ENCODE measurements around the gene IGSF22.
A peak's percentile ranks its signal among the peaks of the same experiment; 100 is the strongest.
"Not testable (repeated sequence)": the region's sequence is repeated elsewhere in the genome, so short reads cannot be mapped to it uniquely, and the experiment has no call there.

Gene IGSF22

DNA sequence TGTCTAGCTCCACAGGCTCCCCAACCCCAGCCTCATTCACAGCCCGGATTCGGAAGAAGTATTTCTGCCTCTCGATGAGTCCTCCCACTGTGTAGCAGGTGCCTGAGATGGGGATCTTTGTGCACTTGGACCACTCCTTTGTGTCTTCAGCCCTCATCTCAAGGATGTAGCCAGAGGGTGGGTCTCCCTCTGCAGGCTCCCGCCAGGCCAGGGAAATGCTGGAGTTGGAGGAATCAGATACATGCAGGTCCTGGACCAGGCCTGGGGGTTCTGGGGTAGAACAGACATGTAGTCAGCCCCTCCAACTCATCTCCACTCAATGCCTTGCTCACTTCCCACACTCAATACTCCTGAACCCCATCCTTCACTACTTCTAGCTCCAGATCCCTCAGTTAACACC lies 16.6 kb downstream of the IGSF22 start:
- DNase-seq: no peak

DNA sequence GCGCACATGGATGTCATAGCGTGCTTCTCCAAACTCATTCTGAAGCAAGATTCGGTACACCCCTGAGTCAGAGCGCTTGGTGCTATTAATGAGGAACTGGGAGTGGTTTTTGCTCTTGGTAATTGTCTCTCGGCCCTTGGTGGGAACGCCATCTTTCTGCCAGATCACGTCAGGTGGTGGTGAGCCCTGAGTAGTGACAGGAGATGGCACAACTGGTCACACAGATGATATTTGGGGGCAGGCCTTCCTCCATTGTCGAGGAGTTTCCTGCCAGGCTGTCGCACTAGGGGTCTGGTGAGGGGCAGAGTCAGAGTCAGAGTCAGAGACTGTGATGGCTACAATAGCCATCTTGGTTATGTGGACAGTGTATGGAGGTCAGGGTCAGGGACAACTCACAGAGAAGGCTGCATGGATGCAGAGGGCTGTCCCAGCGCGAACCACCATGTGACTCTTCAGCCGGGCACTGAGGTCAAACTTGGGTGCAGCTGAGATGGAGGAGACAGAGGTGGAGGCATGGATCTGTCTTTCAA lies 18.1 kb downstream of the IGSF22 start:
- no peak for DNase-seq

DNA sequence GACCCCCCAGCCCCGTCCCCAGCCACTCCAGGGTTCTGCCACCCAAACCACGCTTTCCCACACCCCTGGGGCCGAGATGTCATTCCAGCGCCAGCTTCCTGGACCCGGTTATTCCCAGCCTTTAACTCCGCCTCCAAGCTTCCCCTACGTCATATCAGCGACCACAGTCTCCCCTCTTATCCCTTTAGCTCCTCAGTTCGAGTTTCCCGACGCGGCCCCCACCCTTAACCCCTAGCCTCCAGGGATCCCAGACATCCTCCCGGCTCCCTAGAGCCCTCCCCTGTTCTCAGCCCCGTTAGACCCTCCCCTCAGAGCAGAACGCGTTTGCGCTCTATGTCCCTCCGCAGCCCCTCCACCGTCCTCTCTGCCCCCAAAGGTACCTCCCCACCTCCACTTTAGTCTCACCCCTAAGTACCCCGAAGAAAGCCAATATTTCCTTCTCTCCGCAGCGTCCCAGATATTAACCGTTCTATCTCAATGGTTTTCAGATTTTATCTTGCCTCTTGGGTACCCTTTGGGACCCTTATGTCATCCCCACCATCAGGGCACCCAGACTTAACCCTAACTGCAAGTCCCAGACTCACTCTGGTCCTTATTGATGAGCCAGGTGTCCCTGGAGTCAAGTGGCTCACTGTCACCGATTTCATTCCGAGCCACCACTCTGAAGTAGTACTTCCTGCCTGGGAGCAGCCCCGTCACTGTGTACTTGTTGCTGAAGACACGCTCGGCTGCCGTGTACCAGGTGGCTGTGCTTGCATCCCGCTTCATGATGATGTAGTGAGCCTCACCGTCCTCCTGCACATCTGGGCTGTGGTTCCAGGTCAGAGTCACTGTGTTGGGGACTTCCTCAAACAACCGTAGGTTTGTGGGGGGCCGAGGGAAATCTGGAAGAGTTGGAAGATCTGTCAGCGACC lies 19.4 kb downstream of the IGSF22 start:
- DNase-seq: no peak

DNA sequence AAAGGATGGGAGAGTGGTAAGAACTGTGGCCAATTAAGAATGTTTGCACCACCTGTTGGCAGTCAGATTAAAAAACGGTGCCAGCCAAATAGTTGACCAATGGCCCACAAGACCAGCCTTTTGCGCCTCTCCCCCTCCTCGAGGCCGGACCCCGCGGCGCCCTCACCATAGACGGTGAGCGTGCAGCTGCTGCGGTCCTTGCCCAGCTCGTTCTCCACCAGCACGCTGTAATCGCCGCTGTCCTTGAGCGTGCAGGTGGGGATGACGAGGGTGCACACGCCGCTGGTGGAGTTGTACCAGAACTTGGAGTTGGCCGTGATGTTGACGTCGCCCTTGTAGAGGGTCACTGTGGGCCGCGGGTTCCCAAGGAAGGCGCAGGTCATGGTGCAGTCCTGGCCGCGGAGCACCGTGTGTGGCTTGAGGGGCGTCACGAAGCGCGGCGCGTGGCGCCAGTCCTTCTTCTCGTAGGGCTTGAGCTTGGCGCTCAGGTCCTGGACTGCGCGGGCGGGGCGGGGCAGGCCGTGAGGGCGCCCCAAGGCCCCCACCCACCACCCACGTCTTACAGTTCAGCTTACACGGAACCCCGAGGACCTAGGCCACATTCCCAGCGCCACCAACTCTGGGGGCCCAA lies 20.2 kb downstream of the IGSF22 start:
- DNase-seq: peak; percentile 48

DNA sequence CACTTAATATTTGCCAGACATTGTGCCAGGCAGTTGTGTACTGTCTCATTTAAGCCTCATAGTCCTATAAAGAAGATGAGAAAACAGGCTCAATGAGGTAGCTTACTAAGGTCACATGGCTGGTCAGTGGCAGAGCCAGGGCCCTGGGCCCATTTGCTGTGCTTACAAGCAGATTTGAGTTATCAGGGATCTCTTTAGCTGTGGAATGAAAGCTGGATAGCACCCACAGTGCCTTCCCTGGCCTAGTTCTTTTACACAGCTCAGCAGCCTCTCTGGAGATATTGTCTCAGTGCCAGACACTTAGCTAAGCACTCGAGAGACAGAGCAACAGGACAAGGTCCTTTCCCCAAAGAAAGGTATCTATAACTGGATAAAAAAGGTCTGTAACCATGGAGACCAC lies 21.3 kb downstream of the IGSF22 start:
- no peak for DNase-seq

DNA sequence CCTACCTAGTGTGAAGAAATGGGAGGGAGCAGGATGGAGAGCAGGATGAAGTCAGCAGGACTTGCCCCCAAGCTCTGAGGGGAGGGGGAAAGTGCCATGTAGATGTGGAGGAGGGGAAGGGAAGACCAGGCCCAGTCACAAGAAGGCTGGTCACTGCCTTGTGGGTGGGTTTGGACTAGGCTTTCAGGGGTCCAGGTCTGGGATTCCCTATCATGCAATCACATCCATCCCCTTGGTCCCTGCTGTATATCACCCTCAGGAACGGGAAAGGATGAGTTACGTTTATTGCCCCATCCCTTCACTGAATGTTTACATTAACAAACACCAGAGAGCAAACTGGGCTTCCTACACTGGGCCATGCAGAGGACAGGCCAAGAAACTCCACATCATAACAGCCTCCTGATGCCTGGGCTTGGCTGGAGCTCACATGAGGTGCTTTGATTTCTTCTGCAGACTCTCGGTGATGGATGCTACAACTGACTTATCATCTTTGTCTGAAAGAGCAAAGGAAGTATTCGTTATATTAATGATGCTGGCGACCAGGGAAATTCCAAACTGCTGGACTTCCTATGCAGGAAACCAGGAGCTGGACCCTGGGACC lies 21.8 kb downstream of the IGSF22 start:
- no peak for DNase-seq

DNA sequence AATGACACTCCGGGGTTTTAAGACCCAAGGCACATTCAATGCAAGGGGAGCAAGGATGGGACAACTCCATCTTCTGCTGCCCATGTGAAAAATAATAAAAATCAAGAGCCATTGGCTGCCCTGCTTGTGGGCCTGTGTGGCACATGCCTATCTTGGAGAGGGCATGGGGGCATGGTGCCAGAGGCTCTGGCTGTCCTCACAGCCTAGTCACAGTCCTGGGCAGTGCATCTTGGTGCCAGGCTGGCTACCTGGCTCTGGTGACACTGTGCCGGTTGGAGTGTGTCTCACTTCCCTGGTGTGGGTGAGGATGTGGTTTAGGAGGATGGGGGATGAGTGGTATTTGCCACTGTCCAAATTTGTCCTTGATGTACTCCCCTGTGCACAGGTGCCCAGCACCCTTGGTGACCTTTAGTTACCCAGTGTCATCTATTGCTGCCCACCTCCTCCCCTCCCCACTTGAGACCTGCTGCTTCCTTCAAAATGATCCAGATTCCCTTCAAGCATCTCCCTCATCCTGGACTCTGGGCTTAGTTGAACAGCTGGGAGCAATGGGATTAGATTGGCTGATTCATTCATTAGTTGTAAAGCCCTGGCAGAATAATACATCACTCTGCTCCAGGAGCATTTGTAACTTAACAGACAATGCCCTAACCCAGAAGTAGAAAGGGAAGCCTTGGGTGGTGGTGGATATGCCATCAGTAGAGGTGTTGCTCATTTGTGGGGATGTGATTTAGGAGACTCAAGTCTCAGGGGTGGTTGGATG lies 22.8 kb downstream of the IGSF22 start:
- no peak for DNase-seq

DNA sequence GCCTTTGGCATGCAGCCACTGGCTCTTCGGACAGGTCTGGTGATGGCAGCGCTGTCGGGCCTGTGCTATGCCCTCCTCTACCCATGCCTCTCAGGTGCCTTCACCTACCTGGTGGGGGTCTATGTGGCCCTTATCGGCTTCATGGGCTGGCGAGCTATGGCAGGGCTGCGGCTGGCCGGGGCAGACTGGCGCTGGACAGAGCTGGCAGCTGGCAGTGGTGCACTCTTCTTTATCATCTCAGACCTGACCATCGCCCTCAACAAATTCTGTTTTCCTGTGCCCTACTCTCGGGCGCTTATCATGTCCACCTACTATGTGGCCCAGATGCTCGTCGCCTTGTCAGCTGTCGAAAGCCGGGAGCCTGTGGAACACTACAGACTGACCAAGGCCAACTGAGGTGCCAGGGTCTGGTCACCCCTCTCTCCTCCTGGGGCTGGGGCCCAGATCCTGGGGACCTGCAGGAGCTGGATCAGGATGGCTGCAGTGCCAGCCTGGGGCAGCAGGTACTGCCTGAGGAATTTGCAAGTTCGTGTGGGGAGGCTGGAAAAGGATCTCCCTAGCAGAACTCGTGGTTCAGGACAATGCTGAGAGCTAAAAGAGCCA lies 24.3 kb downstream of the IGSF22 start:
- no peak for DNase-seq

DNA sequence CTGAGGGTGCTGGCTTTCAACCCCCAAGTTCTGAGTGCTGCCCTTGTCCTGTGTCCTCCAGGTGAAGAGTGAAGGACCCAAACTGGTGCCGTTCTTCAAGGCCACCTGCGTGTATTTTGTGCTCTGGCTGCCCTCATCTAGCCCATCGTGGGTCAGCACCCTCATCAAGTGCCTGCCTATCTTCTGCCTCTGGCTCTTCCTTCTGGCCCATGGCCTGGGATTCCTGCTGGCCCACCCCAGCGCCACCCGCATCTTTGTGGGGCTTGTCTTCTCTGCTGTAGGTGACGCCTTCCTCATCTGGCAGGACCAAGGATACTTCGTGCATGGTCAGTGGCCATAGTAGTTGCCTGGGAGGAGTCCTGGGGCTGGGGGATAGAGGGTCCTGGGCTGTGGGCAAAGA lies 25.1 kb downstream of the IGSF22 start:
- DNase-seq: no peak

DNA sequence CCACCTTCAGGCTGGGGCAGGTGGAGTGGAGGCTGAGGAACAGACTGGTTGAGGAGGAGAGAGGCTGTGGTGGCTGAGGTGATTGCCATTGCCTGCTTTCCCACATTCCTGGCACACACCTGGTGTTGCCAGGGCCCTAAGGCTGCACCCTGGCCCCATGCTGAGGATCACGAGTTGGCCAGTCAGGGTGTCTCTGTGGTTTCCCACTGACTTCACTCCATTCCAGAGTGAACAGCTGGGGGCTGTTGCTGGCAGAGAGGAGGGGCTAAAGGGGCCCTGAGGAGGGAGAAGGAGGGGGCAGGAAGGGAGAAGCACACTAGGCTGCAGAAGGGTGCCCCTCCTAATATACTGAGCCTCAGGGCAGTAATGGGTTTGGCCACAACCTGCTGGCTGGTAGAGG lies 25.6 kb downstream of the IGSF22 start:
- DNase-seq: no peak

DNA sequence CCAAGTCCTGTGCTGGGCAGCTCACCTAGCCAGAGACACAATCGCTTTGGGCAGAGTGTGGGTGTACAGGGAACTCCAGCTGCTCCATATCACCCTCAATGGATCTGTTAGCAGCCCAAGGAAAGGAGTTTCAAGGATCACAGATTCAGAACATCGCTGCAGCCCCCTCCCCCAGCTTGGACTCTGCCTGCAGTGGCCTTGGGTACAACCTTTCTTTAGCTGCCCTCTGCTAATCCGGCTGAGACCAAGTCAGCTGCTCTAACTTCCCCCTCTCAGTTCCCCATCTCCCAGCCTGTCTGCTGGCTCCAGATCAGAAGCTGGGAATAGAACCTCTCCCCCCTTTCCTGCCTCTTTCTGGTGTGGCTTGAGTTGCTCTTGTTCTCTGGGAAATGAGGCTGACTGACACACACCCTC lies 26.1 kb downstream of the IGSF22 start:
- DNase-seq: no peak

DNA sequence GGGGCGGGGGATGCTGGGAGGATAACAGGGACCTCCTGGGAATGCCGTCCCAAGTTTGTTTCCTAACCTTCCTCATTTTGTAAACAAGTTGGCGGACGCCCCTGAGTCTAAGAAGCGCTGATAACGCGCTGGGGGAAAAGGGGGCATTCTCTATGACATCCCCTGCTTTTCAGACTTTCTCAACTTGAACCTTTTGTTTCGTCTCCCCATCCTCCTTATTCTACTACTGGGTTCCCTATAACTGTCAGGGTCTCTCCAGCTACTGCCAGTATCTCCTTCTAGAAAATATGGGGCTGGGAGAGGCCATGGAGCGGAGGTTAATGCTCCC lies 26.8 kb downstream of the IGSF22 start:
- no peak for DNase-seq

DNA sequence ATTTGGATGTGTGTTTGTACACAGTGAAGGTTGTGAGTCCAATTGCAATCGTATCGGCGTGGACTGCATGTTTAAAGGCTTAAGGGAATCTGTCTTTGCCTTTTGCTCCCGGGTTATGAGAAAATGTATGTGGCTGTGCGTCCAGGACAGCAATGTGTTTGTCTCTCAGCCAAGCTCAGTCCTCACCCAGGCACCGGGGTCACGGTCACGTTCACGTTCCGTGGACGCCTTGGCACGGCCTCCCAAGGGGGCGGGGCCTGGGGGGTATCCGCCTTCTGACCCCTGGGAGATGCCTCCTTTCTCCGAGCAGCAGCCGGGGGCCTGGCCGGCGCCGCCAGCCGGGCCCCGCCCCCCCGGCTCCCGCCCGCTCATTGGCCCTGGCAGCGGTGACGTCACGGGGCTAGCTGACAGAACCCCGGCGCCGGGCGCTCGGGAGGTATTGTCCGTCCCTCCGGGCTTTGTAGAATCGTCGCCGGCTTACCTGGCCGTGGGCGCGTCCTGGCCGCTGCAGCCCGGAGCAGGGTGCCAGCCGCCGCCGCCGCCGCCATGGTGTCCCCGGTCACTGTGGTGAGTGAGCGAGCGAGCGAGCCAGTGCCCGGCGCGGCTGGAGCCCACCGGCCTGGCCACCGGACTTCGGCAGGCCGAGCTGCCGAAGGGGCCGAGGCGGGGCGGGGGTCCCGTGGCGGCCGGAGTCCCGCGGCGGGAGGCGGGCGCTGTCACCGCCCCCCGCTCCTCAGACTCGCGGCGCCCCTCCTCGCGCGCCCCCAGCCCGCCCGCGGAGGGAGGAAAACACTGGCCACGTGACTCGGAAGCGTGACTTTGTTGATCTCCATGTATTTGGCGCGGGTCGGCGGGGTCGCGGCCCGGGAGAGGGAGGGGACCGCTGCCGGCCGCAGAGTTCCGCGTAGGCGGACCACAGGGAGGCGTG lies 27.4 kb downstream of the IGSF22 start, which contains the start of gene TMEM86A:
Gene TMEM86A, plus strand, starts transcription at position 439 of the 928 bp plus-strand sequence. Its CDS starts 108 bp downstream, at position 547.
- DNase-seq: peak; percentile 97

DNA sequence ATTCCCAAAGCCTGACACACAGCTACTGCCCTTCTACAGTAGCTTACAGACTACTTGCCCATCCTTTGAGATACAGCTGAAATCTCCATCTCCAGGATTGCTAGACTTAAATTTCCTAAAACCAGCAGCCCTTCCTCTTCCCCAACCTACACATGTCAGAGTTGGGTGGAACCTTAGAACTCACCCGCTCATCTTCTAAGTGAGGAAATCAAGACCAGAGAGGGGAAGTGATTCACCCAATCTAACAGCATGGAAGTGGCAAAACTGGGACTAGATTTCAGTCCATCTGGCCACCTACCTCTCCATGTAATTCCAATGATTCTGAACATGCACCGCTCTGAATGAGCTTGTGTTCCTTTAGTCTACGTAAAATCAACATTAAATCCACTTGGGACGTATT lies 28.4 kb downstream of the IGSF22 start:
- DNase-seq: no peak

DNA sequence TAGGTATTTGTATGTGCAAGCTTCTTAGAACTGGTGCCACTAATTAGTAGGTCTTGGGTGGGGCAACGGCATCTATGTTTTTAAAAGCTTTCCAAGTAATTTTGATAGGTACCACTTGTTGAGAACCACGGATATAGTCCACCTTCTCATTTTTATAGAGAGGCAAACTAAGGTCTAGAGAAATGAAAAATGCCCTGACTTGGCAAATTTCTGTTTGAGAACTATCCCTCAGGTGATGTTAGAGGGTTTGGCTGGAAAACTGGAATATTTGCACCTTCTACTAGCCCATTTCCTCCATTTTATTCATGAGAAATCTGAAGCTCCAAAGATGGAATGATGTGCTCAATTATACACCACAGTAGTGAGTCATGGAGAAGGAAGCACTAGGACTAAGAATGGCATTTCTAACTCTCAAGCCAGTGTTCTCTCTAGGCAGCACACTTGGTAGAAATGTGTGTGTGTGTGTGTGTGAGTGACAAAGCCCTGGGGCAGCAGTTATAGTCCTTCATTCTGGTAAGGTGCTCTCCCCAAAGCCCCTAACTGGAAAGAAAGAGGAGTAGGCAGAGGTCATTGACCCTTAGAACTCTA lies 29.3 kb downstream of the IGSF22 start:
- DNase-seq: no peak

DNA sequence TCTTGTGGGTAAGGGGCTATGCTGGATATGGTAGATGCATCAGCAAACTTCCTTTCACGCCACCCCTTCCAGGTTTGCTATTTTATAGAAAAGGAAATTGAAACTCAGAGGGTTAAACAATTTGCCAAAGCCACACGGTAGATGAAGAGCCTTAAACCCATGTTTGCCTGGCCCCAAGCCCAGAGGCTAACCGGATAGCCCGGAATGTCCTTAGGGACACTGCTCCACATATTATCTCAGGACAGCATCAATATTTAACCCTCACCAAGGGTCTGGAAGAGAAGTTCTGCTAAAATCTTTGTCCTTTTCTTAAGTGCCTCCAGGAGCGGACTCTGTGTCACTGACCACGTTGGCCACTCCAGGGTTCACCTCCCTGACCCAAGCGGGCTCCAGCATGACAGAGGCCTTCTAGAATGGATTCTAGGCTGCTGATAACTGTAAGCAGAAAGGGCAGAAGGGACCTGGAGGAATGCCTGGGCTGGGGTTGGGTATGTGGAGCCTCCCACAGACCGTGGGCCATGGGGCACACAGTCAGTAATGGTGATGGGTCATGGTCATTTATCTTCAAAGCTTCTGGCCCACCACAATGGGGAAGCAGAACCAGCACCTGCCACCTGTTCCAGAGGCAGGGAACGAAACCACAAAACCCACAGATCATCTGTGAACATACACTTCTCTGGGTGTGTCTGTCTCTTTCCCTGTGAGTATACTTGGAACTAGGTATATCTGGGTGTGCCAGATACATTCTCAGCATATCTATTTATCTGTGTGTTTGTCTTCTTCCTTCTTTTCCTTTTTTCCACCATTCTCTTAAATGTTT lies 32.8 kb downstream of the IGSF22 start:
- DNase-seq: no peak

DNA sequence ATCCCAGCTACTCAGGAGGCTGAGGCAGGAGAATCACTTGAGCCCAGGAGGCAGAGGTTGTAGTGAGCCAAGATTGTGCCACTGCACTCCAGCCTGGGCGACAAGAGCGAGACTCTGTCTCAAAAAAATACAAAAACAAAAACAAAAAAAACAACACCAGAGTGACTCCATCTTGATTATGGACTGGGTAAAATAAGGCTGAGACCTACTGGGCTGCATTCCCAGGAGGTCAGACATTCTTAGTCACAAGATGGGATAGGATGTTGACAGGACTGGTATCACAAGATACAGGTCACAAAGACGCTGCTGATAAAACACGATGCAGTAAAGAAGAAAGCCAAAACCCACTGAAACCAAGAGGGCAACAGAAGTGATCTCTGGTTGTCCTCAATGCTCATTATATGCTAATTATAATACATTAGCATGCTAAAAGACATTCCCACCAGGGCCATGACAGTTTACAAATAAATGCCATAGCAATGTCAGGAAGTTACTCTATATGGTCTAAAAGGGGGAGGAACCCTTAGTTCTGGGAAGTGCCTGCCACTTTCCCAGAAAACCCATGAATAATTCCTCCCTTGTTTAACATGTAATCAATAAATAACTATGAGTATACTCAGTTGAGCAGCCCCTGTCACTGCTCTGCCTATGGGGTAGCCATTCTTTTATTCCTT lies 34.4 kb downstream of the IGSF22 start:
- DNase-seq: not testable (repeated sequence)

DNA sequence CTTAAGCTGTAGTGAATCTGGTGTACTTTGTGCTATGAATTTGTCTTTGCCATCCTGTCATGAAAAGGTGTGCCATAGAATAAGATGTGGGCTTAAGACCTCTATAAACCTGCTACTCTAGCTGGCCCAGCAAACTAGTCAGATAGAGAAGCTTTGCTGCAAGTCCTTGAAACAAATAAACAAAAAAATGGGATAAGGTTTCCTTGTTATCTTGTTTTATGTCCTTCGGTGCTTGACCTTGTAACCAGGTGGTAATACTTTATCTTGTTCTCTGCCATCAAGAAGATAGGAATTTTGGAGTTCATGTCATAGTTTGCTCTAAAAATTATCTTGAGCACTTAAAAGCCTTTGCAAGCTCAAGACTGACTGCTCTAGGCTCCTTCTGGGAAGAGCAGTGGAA lies 41.7 kb downstream of the IGSF22 start:
- DNase-seq: peak; percentile 4

DNA sequence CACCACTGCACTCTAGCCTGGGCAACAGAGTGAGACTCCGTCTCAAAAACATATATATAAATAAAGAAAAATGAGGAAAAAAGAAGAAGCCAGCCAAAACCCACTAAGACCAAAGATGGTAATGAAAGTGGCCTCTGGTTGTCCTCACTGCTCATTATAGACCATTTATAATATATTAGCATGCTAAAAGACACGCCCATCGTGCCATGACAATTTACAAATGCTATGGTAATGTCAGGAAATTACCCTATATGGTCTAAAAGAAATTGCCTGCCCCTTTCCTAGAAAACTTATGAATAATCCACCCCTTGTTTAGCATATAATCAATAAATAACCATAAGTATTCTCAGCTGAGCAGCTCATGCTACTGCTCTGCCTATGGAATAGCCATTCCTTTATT lies 43.5 kb downstream of the IGSF22 start:
- no peak for DNase-seq

Measured in islet precursor cell (in vitro differentiated cells).